ENCODE data around the gene SECISBP2L.

SECISBP2L gene

GRCh38 chr15:48968066-48968465 is 78.2 kb downstream of the SECISBP2L start:
- H3K4me3 ChIP-seq (ENCODE audit: low read depth in 1 of 2, low read length in 1 of 2) = no peak overlapping the region
- peaks cover 41% of the 10 kb centered on the region for H3K27me3 ChIP-seq
- TF ChIP-seq, protein P1, sequence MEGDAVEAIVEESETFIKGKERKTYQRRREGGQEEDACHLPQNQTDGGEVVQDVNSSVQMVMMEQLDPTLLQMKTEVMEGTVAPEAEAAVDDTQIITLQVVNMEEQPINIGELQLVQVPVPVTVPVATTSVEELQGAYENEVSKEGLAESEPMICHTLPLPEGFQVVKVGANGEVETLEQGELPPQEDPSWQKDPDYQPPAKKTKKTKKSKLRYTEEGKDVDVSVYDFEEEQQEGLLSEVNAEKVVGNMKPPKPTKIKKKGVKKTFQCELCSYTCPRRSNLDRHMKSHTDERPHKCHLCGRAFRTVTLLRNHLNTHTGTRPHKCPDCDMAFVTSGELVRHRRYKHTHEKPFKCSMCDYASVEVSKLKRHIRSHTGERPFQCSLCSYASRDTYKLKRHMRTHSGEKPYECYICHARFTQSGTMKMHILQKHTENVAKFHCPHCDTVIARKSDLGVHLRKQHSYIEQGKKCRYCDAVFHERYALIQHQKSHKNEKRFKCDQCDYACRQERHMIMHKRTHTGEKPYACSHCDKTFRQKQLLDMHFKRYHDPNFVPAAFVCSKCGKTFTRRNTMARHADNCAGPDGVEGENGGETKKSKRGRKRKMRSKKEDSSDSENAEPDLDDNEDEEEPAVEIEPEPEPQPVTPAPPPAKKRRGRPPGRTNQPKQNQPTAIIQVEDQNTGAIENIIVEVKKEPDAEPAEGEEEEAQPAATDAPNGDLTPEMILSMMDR (IDR thresholded peaks at IDR 0.05) = no peak
- no peaks in the 10 kb centered on the region for H3K9me3 ChIP-seq
- H3K4me1 ChIP-seq (ENCODE audit: control insufficient read depth in 1 of 2, insufficient read depth in 1 of 2, low read depth in 1 of 2, low read length in 1 of 2) = peaks cover 12 to 18% of the 10 kb centered on the region in 2 experiments
- no peaks in the 10 kb centered on the region for H3K36me3 ChIP-seq
- H3K27ac ChIP-seq = no peak overlapping the region

DNA sequence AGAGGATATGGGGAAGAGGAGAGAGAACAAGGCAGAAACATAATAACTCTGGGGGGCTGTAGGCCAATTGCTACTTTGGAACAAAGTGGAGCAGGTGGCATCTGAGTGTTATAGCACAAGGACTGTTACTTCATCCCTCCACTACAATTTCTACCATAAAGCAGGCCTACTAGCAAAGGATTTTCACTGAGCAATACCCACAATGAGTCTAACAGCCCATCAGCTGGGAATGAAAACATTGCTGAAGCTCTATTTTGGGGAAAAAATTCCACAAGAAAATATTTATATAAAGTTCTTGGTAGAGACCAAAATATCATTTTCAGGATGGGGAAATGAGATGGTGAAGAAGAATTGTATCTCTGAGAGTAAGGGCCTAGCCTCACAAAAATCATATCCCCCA is 78.9 kb downstream of the SECISBP2L start:
- Histone ChIP-seq H3K4me3 (ENCODE audit: low read depth in 1 of 2, low read length in 1 of 2) (no peak overlapping the region), H3K27me3 (peaks cover 48% of the 10 kb centered on the region), H3K36me3 (no peaks in the 10 kb centered on the region), H3K4me1 (ENCODE audit: control insufficient read depth in 1 of 2, insufficient read depth in 1 of 2, low read depth in 1 of 2, low read length in 1 of 2) (peaks cover 18 to 25% of the 10 kb centered on the region in 2 experiments), H3K27ac (no peak overlapping the region), H3K9me3 (no peaks in the 10 kb centered on the region)
- TF ChIP-seq, protein P1 (IDR thresholded peaks at IDR 0.05) = no peak

GRCh38 chr15:48966595-48967301 is 79.5 kb downstream of the SECISBP2L start:
- Histone ChIP-seq H3K27me3 (peaks cover 54% of the 10 kb centered on the region), H3K4me1 (ENCODE audit: control insufficient read depth in 1 of 2, insufficient read depth in 1 of 2, low read depth in 1 of 2, low read length in 1 of 2) (peaks cover 18 to 26% of the 10 kb centered on the region in 2 experiments), H3K27ac (no peak overlapping the region), H3K9me3 (no peaks in the 10 kb centered on the region), H3K4me3 (ENCODE audit: low read depth in 1 of 2, low read length in 1 of 2) (no peak overlapping the region), H3K36me3 (no peaks in the 10 kb centered on the region)
- TF ChIP-seq, protein P1 (IDR thresholded peaks at IDR 0.05) = no peak

- TF ChIP-seq, protein P1 (IDR thresholded peaks at IDR 0.05) = no peak
- Histone ChIP-seq H3K27ac (no peak overlapping the region), H3K4me1 (ENCODE audit: control insufficient read depth in 1 of 2, insufficient read depth in 1 of 2, low read depth in 1 of 2, low read length in 1 of 2) (peaks cover 18 to 26% of the 10 kb centered on the region in 2 experiments), H3K4me3 (ENCODE audit: low read depth in 1 of 2, low read length in 1 of 2) (no peak overlapping the region), H3K36me3 (no peaks in the 10 kb centered on the region), H3K27me3 (peaks cover 59% of the 10 kb centered on the region), H3K9me3 (no peaks in the 10 kb centered on the region)
Measured at GRCh38 chr15:48965972-48966371, 80.3 kb downstream of the SECISBP2L start.

- peaks cover 18 to 26% of the 10 kb centered on the region in 2 experiments for H3K4me1 ChIP-seq (ENCODE audit: control insufficient read depth in 1 of 2, insufficient read depth in 1 of 2, low read depth in 1 of 2, low read length in 1 of 2)
- H3K27ac ChIP-seq = no peak overlapping the region
- peaks cover 65% of the 10 kb centered on the region for H3K27me3 ChIP-seq
- TF ChIP-seq, protein P1 (IDR thresholded peaks at IDR 0.05) = no peak
- H3K9me3 ChIP-seq = no peaks in the 10 kb centered on the region
- H3K4me3 ChIP-seq (ENCODE audit: low read depth in 1 of 2, low read length in 1 of 2) = no peak overlapping the region
- H3K36me3 ChIP-seq = no peaks in the 10 kb centered on the region
Measured at GRCh38 chr15:48964898-48965297, 81.3 kb downstream of the SECISBP2L start.
